ENCODE measurements around the gene ELOVL4. TPM values are rescaled to one million over a fixed set of nuclear protein-coding genes. Genes with fewer than 3 reads are reported as not detected.

The ELOVL4 gene
- total RNA-seq, 1 donor: 7.6 TPM

GRCh38 chr6:79902046-79902445 is 45.3 kb downstream of the ELOVL4 start:
- Histone ChIP-seq H3K79me2 (ENCODE audit: insufficient read depth, low read length) (no peaks in the 10 kb centered on the region), H3K4me2 (ENCODE audit: insufficient read depth, low read length) (no peak overlapping the region), H2AFZ (ENCODE audit: low read length) (no peak overlapping the region), H4K20me1 (ENCODE audit: insufficient read depth, low read length) (no peaks in the 10 kb centered on the region), H3K4me3 (ENCODE audit: insufficient read depth, low read length) (no peak overlapping the region), H3K4me1 (ENCODE audit: insufficient read depth, low read length) (no peaks in the 10 kb centered on the region), H3K9me3 (ENCODE audit: low read depth, low read length) (no peaks in the 10 kb centered on the region), H3K27ac (ENCODE audit: low read depth, low read length) (no peak overlapping the region), H3K36me3 (ENCODE audit: insufficient read depth, low read length) (no peaks in the 10 kb centered on the region), H3K27me3 (ENCODE audit: insufficient read depth, low read length) (peaks cover 7% of the 10 kb centered on the region)
- TF ChIP-seq, protein P1, sequence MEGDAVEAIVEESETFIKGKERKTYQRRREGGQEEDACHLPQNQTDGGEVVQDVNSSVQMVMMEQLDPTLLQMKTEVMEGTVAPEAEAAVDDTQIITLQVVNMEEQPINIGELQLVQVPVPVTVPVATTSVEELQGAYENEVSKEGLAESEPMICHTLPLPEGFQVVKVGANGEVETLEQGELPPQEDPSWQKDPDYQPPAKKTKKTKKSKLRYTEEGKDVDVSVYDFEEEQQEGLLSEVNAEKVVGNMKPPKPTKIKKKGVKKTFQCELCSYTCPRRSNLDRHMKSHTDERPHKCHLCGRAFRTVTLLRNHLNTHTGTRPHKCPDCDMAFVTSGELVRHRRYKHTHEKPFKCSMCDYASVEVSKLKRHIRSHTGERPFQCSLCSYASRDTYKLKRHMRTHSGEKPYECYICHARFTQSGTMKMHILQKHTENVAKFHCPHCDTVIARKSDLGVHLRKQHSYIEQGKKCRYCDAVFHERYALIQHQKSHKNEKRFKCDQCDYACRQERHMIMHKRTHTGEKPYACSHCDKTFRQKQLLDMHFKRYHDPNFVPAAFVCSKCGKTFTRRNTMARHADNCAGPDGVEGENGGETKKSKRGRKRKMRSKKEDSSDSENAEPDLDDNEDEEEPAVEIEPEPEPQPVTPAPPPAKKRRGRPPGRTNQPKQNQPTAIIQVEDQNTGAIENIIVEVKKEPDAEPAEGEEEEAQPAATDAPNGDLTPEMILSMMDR (IDR thresholded peaks at IDR 0.05; ENCODE audit: extremely low read depth, low read depth, low read length): no peak
- no peak for DNase-seq (ENCODE audit: insufficient read length, low spot score, missing footprints)

DNA sequence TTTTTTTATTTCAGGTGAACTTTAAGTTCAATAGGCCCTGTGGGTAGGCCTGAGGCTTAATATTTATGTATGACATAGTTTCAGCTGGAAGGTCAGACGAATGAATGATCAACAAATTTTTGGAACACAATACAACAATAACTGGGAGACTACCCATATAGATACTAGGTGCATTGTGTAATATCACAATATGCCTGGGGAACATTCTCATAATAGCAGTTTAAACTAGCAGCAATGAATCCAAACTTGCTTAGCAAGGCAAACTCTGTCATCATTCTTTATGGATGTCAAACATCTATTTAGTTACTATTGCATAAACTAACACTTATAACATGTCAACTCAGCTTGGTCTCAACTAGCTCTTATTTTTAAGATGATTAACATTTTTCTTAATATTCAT is 49.3 kb downstream of the ELOVL4 start:
- H3K79me2 ChIP-seq (ENCODE audit: insufficient read depth, low read length): no peaks in the 10 kb centered on the region
- no peak overlapping the region for H3K27ac ChIP-seq (ENCODE audit: low read depth, low read length)
- H3K27me3 ChIP-seq (ENCODE audit: insufficient read depth, low read length): peaks cover 7% of the 10 kb centered on the region
- no peak overlapping the region for H3K4me3 ChIP-seq (ENCODE audit: insufficient read depth, low read length)
- no peaks in the 10 kb centered on the region for H3K4me1 ChIP-seq (ENCODE audit: insufficient read depth, low read length)
- no peak overlapping the region for H2AFZ ChIP-seq (ENCODE audit: low read length)
- DNase-seq (ENCODE audit: insufficient read length, low spot score, missing footprints): no peak
- no peak overlapping the region for H3K4me2 ChIP-seq (ENCODE audit: insufficient read depth, low read length)
- TF ChIP-seq, protein P1 (IDR thresholded peaks at IDR 0.05; ENCODE audit: extremely low read depth, low read depth, low read length): no peak
- H3K9me3 ChIP-seq (ENCODE audit: low read depth, low read length): no peaks in the 10 kb centered on the region
- no peaks in the 10 kb centered on the region for H4K20me1 ChIP-seq (ENCODE audit: insufficient read depth, low read length)
- H3K36me3 ChIP-seq (ENCODE audit: insufficient read depth, low read length): no peaks in the 10 kb centered on the region

- no peak overlapping the region for H2AFZ ChIP-seq (ENCODE audit: low read length)
- no peaks in the 10 kb centered on the region for H4K20me1 ChIP-seq (ENCODE audit: insufficient read depth, low read length)
- no peaks in the 10 kb centered on the region for H3K9me3 ChIP-seq (ENCODE audit: low read depth, low read length)
- H3K27me3 ChIP-seq (ENCODE audit: insufficient read depth, low read length): no peaks in the 10 kb centered on the region
- H3K79me2 ChIP-seq (ENCODE audit: insufficient read depth, low read length): no peaks in the 10 kb centered on the region
- H3K36me3 ChIP-seq (ENCODE audit: insufficient read depth, low read length): no peaks in the 10 kb centered on the region
- TF ChIP-seq, protein P1 (IDR thresholded peaks at IDR 0.05; ENCODE audit: extremely low read depth, low read depth, low read length): no peak
- no peak overlapping the region for H3K27ac ChIP-seq (ENCODE audit: low read depth, low read length)
- no peak overlapping the region for H3K4me3 ChIP-seq (ENCODE audit: insufficient read depth, low read length)
- DNase-seq (ENCODE audit: insufficient read length, low spot score, missing footprints): no peak
- no peaks in the 10 kb centered on the region for H3K4me1 ChIP-seq (ENCODE audit: insufficient read depth, low read length)
- H3K4me2 ChIP-seq (ENCODE audit: insufficient read depth, low read length): no peak overlapping the region
Observed at GRCh38 chr6:79896075-79896449, 51.3 kb downstream of the ELOVL4 start.

DNA sequence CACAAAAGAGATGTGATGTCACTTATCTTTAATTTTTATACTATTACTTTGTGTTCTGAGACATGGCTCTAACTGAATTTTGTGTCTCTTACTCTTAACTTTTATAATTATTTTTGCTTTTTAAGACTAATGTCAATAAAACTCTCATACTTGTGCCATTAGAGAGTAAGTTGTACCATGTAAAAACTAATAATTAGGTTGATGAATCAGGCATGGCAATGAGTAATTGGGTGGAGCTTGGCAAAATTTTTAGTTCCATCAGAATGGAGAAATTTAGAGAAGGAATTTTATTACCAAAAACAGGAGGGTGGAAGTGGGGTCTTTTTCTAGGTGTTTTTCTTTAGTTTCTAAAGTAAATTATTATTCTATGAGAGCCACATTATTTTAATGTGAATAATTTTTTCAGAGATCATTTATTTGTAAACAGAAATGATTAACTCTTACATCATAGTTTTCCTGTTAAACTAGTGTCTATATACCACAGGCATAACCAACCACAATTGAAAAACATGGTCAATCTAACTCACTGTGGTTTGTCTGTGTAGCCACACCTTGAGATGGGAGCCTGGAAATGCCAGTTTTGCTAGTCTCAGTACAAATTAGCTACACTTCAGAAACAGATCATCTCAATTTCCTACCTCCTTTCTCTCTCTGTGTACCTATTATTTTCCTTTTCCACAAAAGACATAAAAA is 51.8 kb downstream of the ELOVL4 start:
- Histone ChIP-seq H2AFZ (ENCODE audit: low read length) (no peak overlapping the region), H3K27ac (ENCODE audit: low read depth, low read length) (no peak overlapping the region), H3K9me3 (ENCODE audit: low read depth, low read length) (no peaks in the 10 kb centered on the region), H3K4me2 (ENCODE audit: insufficient read depth, low read length) (no peak overlapping the region), H3K4me1 (ENCODE audit: insufficient read depth, low read length) (no peaks in the 10 kb centered on the region), H3K36me3 (ENCODE audit: insufficient read depth, low read length) (no peaks in the 10 kb centered on the region), H3K4me3 (ENCODE audit: insufficient read depth, low read length) (no peak overlapping the region), H4K20me1 (ENCODE audit: insufficient read depth, low read length) (no peaks in the 10 kb centered on the region), H3K79me2 (ENCODE audit: insufficient read depth, low read length) (no peaks in the 10 kb centered on the region), H3K27me3 (ENCODE audit: insufficient read depth, low read length) (no peaks in the 10 kb centered on the region)
- TF ChIP-seq, protein P1 (IDR thresholded peaks at IDR 0.05; ENCODE audit: extremely low read depth, low read depth, low read length): no peak
- DNase-seq (ENCODE audit: insufficient read length, low spot score, missing footprints): no peak

Measured in osteoblast (primary cell).